IMR-90 (cell line): Measurements from ENCODE around the gene COX6B2. TPM values are rescaled to one million over a fixed set of nuclear protein-coding genes. Genes with fewer than 3 reads are reported as not detected.

Source experiments
- ATAC-seq: fragments of 200-7000 bp; cut with Tn5 transposase; 2 replicates; pipeline ENCODE4 v1.9.1; 2020; ENCODE audit warnings: low read depth, mild to moderate bottlenecking, moderate library complexity
- BruUV-seq: library from RNA; stranded (reverse); fragments of 400-500 nt; replicated peaks from 2 replicates; lab custom pipeline; 2021; lab: Mats Ljungman, UMichigan
- CTCF ChIA-PET: fragments of 300-600 bp; formaldehyde crosslinking; extraction: SDS; loops from one replicate; lab custom pipeline; 2021; ENCODE audit warnings: antibody characterized with exemption; lab: Yijun Ruan, JAX
- POLR2A ChIA-PET: fragments of 300-600 bp; sonication (Branson Sonifier 250); formaldehyde crosslinking; loops from one replicate; lab custom pipeline; 2022; ENCODE audit warnings: antibody characterized with exemption; ENCODE audit not compliant: unreplicated experiment; lab: Charles Lee
- DNase-seq: peaks from one replicate; pipeline ENCODE4 v3.0.0; 2013
- H2AFZ ChIP-seq: replicated peaks from 2 replicates; pipeline ENCODE3; 2013; ENCODE audit warnings: low read length, mild to moderate bottlenecking; ENCODE audit not compliant: poor library complexity
- H2AK5ac ChIP-seq: 2 replicates; pipeline ENCODE4 v1.6.1; 2013; ENCODE audit warnings: low read depth, low read length, inconsistent platforms
- H2AK9ac ChIP-seq: replicated peaks from 2 replicates; pipeline ENCODE3; 2013; ENCODE audit warnings: mild to moderate bottlenecking, low read depth, low read length, moderate library complexity; ENCODE audit not compliant: poor library complexity
- H2BK120ac ChIP-seq: 2 replicates; pipeline ENCODE4 v1.6.1; 2013; ENCODE audit warnings: low read depth, low read length, inconsistent platforms
- H2BK15ac ChIP-seq: 3 replicates; pipeline ENCODE4 v1.6.1; 2013; ENCODE audit warnings: low read depth, low read length, inconsistent platforms
- H2BK20ac ChIP-seq: 2 replicates; pipeline ENCODE4 v1.6.1; 2013; ENCODE audit warnings: low read depth, mild to moderate bottlenecking, inconsistent platforms, low read length, moderate library complexity
- H2BK5ac ChIP-seq: 2 replicates; pipeline ENCODE4 v1.6.1; 2013; ENCODE audit warnings: mild to moderate bottlenecking, low read depth, low read length, inconsistent platforms; ENCODE audit not compliant: poor library complexity, severe bottlenecking
- H3K14ac ChIP-seq: replicated peaks from 2 replicates; pipeline ENCODE4 v1.6.1; 2013; ENCODE audit warnings: low read depth, low read length, inconsistent platforms
- H3K18ac ChIP-seq: 2 replicates; pipeline ENCODE4 v1.6.1; 2013; ENCODE audit warnings: low read depth, low read length, control low read depth
- H3K23ac ChIP-seq: 2 replicates; pipeline ENCODE4 v1.6.1; 2013; ENCODE audit warnings: low read depth, low read length, inconsistent platforms
- H3K27ac ChIP-seq: 2 replicates; pipeline ENCODE4 v1.5.1; 2013; ENCODE audit warnings: mild to moderate bottlenecking, control low read depth, low read length; ENCODE audit not compliant: insufficient read depth
- H3K27me3 ChIP-seq: 2 replicates; pipeline ENCODE4 v1.6.1; 2013; ENCODE audit warnings: low read length; ENCODE audit not compliant: control insufficient read depth, insufficient read depth
- H3K36me3 ChIP-seq: 2 replicates; pipeline ENCODE4 v1.6.1; 2013; ENCODE audit warnings: low read length, mixed read lengths; ENCODE audit not compliant: control insufficient read depth, insufficient read depth
- H3K4ac ChIP-seq: 2 replicates; pipeline ENCODE4 v1.6.1; 2013; ENCODE audit warnings: low read depth, low read length, inconsistent platforms
- H3K4me1 ChIP-seq: 2 replicates; pipeline ENCODE4 v1.6.1; 2013; ENCODE audit warnings: low read length, mixed read lengths; ENCODE audit not compliant: control insufficient read depth, insufficient read depth
- H3K4me2 ChIP-seq: 2 replicates; pipeline ENCODE4 v1.6.1; 2013; ENCODE audit warnings: low read depth, mild to moderate bottlenecking, control low read depth, low read length, moderate library complexity
- H3K4me3 ChIP-seq: 2 replicates; pipeline ENCODE4 v1.5.1; 2013; ENCODE audit warnings: low read depth, mild to moderate bottlenecking, control low read depth, low read length, moderate library complexity; ENCODE audit not compliant: insufficient read depth
- H3K56ac ChIP-seq: 2 replicates; pipeline ENCODE4 v1.6.1; 2013; ENCODE audit warnings: low read length, inconsistent platforms; ENCODE audit not compliant: insufficient read depth; ENCODE audit errors: extremely low read depth
- H3K79me1 ChIP-seq, 2 experiments: 2 replicates each; pipeline ENCODE4 v1.6.1; 2013; ENCODE audit warnings: low read length in 2 of 2, inconsistent platforms in 1 of 2, low read depth in 1 of 2
- H3K9ac ChIP-seq: 2 replicates; pipeline ENCODE4 v1.6.1; 2013; ENCODE audit warnings: low read depth, low read length, control low read depth
- H3K9me1 ChIP-seq: 2 replicates; pipeline ENCODE4 v1.6.1; 2013; ENCODE audit warnings: low read length, inconsistent platforms; ENCODE audit not compliant: insufficient read depth
- H3K9me3 ChIP-seq: 2 replicates; pipeline ENCODE4 v1.6.1; 2013; ENCODE audit warnings: low read length; ENCODE audit not compliant: control insufficient read depth, insufficient read depth
- H4K20me1 ChIP-seq: 2 replicates; pipeline ENCODE4 v1.6.1; 2013; ENCODE audit warnings: low read length, inconsistent platforms; ENCODE audit not compliant: insufficient read depth
- H4K5ac ChIP-seq: 2 replicates; pipeline ENCODE4 v1.6.1; 2013; ENCODE audit warnings: mild to moderate bottlenecking, low read depth, low read length, control low read depth
- H4K8ac ChIP-seq, 2 experiments: 2 replicates each; pipeline ENCODE4 v1.6.1; 2013; ENCODE audit warnings: low read depth in 2 of 2, low read length in 2 of 2, control low read depth in 1 of 2, inconsistent platforms in 1 of 2
- H4K91ac ChIP-seq: 2 replicates; pipeline ENCODE4 v1.6.1; 2013; ENCODE audit warnings: low read depth, low read length, inconsistent platforms; ENCODE audit not compliant: insufficient read depth
- BHLHE40 ChIP-seq: fragments of 150-350 bp; IDR thresholded peaks from 2 replicates; pipeline ENCODE4 v1.6.1; 2016; ENCODE audit warnings: mild to moderate bottlenecking, low read depth, low read length
- RCOR1 ChIP-seq: IDR thresholded peaks from 2 replicates; pipeline ENCODE4 v1.6.1; 2012; ENCODE audit warnings: mild to moderate bottlenecking, low read length, improper control_type of control experiment; ENCODE audit not compliant: insufficient replicate concordance
- RFX5 ChIP-seq: IDR thresholded peaks from 2 replicates; pipeline ENCODE4 v1.8.0; 2012; ENCODE audit warnings: low read depth, mild to moderate bottlenecking, low read length, moderate library complexity
- WGBS, 2 experiments: methylation state at CpG; one replicate each; pipeline versions ENCODE4 v1.1.5 to v1.1.7; 2013; ENCODE audit warnings: missing lambda C conversion rate in 2 of 2; ENCODE audit not compliant: insufficient read length in 1 of 2; ENCODE audit errors: extremely low coverage in 2 of 2; 5-methylcytosine and 5-hydroxymethylcytosine counted together
- dilution Hi-C: fragments of 300-500 bp; cut with HindIII; formaldehyde crosslinking; loops from one replicate; pipeline ENCODE4 v1.14.3; 2018; ENCODE audit warnings: low sequenced_read_pairs; ENCODE audit not compliant: unreplicated experiment
- in situ Hi-C: fragments of 300-500 bp; cut with MboI; formaldehyde crosslinking; loops from 3 replicates; pipeline ENCODE4 v1.14.3; 2019; ENCODE audit warnings: low sequenced_read_pairs, inconsistent platforms, mixed read lengths
- intact Hi-C: fragments of 100-400 bp; cut with micrococcal nuclease; formaldehyde crosslinking; loops from 2 replicates; pipeline ENCODE4 v1.10.0; 2022
- polyA plus RNA-seq, 3 experiments: library from polyadenylated mRNA; depleted of rRNA; stranded (reverse); fragments of >200 nt; gene quantifications; 2 replicates each; pipeline ENCODE4 v1.2.3, GENCODE V29; 2012; ENCODE audit warnings: low replicate concordance in 1 of 3
- total RNA-seq: library from RNA; depleted of rRNA; stranded (reverse); fragments of >200 nt; gene quantifications from 2 replicates; pipeline ENCODE4 v1.2.3, GENCODE V29; 2012
- TF ChIP-seq, protein P1 (sequence below): conservative IDR thresholded peaks from 2 replicates; pipeline ENCODE4 v1.5.1; 2012; ENCODE audit warnings: mild to moderate bottlenecking, low read depth, low read length, improper control_type of control experiment
- TF ChIP-seq, protein P2 (sequence below): fragments of 150-350 bp; IDR thresholded peaks from 2 replicates; pipeline ENCODE4 v1.6.1; 2016; ENCODE audit warnings: low read depth, mild to moderate bottlenecking, low read length, moderate library complexity, borderline replicate concordance

Gene COX6B2
- total and polyA plus RNA-seq, 2 of the 4 experiments (the other 2 are of a cell fraction): 0.19 TPM; not detected in 1

- ChIA-PET CTCF (no interaction called here), POLR2A (no interaction called here)
- no peaks in the 10 kb centered on the region; the same call in 1 of the 2 replicates for H3K4me1 ChIP-seq
- H3K9me1 ChIP-seq: no peaks in the 10 kb centered on the region
- no peak overlapping the region for H3K23ac ChIP-seq
- H3K27me3 ChIP-seq: peaks cover 18% of the 10 kb centered on the region
- dilution Hi-C loops (no loop called here), intact Hi-C loops (no loop called here), in situ Hi-C loops (no loop called here)
- ATAC-seq (no peak), DNase-seq (no peak)
- no peaks in the 10 kb centered on the region for H3K79me1 ChIP-seq
- no peak overlapping the region for H2BK5ac ChIP-seq
- 100% methylated on average over 1 of the region's 8 CpGs; no CpG with 5 or more reads in 1 of the 2 experiments for WGBS, 2 experiments
- no peak overlapping the region for H3K18ac ChIP-seq
- H4K5ac ChIP-seq: no peak overlapping the region
- no peak overlapping the region for H3K4me2 ChIP-seq
- H2AFZ ChIP-seq: no peak overlapping the region
- H4K8ac ChIP-seq: no peak overlapping the region
- no peak overlapping the region for H2BK20ac ChIP-seq
- H2AK9ac ChIP-seq: no peak overlapping the region
- H3K9ac ChIP-seq: no peak overlapping the region
- no peak overlapping the region for H3K4me3 ChIP-seq
- H2BK120ac ChIP-seq: no peak overlapping the region
- no peak overlapping the region for H2BK15ac ChIP-seq
- no TSS peak for BruUV-seq
- 0 out of 2 replicates have a peak, but pooled peaks cover 1% of the 10 kb centered on the region for H3K9me3 ChIP-seq
- no peak overlapping the region for H4K91ac ChIP-seq
- no peak overlapping the region for H3K14ac ChIP-seq
- H2AK5ac ChIP-seq: no peak overlapping the region
- H3K36me3 ChIP-seq: no peaks in the 10 kb centered on the region
- no peaks in the 10 kb centered on the region for H4K20me1 ChIP-seq
- TF ChIP-seq RFX5 (no peak), BHLHE40 (no peak), RCOR1 (no peak)
- TF ChIP-seq, protein P1, sequence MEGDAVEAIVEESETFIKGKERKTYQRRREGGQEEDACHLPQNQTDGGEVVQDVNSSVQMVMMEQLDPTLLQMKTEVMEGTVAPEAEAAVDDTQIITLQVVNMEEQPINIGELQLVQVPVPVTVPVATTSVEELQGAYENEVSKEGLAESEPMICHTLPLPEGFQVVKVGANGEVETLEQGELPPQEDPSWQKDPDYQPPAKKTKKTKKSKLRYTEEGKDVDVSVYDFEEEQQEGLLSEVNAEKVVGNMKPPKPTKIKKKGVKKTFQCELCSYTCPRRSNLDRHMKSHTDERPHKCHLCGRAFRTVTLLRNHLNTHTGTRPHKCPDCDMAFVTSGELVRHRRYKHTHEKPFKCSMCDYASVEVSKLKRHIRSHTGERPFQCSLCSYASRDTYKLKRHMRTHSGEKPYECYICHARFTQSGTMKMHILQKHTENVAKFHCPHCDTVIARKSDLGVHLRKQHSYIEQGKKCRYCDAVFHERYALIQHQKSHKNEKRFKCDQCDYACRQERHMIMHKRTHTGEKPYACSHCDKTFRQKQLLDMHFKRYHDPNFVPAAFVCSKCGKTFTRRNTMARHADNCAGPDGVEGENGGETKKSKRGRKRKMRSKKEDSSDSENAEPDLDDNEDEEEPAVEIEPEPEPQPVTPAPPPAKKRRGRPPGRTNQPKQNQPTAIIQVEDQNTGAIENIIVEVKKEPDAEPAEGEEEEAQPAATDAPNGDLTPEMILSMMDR: no peak
- TF ChIP-seq, protein P2, sequence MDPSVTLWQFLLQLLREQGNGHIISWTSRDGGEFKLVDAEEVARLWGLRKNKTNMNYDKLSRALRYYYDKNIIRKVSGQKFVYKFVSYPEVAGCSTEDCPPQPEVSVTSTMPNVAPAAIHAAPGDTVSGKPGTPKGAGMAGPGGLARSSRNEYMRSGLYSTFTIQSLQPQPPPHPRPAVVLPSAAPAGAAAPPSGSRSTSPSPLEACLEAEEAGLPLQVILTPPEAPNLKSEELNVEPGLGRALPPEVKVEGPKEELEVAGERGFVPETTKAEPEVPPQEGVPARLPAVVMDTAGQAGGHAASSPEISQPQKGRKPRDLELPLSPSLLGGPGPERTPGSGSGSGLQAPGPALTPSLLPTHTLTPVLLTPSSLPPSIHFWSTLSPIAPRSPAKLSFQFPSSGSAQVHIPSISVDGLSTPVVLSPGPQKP: no peak
- H3K27ac ChIP-seq: no peak overlapping the region
- no peak overlapping the region for H3K56ac ChIP-seq
- no peak overlapping the region for H3K4ac ChIP-seq
Observed at GRCh38 chr19:55320844-55321419, 33.6 kb downstream of the COX6B2 start.
